Pons (tissue), 1 donor: ENCODE measurements around the gene GRIP2.

Experiments
- DNase-seq: peaks from one replicate; pipeline ENCODE4 v3.0.0-alpha.2; 2016; ENCODE audit warnings: low spot score

GRIP2 gene

DNA sequence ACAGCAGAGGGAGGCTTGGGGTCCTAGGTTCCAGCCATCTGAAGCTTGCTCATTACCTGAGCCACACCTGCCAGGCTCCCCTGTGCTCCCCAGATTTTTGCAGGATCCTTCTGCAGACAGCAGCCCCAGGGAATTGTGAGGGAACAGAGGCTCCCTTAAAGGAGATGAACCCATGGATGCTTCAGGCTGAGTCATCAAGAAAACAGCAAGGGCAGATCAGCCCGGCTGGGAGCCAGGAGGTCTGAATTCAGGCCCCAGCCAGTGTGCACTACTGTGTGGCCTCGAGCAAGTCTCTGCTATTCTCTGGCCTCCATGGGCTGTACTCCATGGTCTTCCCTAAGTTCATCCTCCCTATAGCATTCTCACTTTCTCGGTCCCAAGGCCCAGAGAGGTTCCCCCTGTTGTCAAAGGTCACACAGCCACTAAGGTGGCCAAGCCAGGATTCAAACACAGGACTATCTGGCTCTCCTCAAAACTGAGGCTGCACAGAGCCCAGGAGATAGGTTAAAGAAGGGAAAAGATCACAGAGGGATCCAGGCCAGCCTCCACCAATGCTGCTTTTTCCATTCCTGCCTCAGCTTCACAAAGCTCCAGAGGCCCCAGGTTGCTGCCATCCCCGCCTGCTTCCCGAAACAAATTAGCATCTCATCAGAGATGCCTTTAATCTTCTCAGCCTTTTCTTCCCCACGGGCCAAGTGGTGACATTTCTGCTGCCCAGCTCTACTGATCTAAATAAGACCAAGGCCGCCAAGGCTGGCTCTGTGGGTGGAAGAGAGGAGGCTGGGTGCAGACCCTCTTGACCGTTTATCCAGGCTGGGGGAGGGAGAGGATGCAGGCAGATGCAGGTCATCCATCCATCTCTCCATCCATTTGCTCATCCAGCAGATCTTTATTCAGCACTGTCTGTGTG is 21.2 kb upstream of the GRIP2 start:
- DNase-seq, result no peak

DNA sequence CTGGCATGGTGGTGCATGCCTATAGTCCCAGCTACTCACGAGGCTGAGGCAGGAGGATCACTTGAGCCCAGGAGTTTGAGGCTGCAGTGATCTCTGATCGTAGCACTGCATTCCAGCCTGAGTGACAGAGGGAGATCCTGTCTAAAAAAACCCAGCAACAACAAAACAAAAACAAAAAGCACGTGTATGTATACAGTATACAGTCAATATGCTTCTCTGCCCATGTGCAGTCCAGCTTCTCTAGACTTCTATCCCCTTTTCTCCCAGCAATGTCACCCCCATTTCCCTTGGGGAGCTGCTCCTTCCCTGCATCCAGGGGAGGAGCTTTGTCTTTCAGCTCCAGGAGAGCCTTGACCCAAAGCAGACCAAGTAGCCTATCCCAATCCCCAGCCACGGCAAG is 20.0 kb upstream of the GRIP2 start:
- DNase-seq, result no peak

DNA sequence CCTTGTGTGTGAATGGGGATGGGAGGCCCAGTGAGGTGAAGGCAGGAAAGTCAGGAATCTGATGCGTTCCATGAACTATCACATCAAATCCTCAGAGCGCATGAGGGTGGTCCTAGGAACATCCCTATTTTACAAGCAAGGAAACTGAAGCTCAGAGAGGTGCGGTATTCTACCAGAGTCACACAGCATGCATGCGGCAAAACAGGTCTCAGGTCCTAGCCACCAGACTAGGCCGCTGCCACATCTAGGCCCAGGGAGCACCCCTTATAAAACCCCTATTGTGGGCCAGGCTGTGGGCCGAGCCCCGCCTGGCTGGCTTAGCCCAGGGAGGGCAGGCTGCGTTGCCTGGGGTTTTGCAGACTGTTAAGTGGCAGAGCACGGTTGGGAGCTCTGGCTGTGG is 17.9 kb upstream of the GRIP2 start:
- DNase-seq, result no peak

DNA sequence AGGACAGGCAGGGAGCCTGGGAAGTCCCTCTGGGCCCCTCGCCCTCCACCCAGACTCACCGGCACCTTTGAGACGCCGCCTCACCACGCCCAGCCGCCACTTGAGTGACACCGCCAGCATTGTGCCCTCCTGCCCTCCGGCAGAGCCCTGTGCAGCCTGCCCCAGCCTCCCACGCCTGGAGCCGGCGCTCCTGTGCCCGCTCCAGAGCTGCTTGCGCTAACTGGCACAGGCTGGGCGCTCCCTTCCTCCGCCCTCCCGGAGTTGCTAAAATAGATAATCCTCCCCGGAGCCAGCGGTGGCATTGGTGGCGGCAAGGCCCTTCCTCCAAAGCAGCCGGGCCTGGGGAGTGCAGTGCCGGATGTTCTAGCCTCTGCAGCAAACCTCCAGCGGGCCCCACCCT is 15.7 kb upstream of the GRIP2 start:
- DNase-seq, result no peak

DNA sequence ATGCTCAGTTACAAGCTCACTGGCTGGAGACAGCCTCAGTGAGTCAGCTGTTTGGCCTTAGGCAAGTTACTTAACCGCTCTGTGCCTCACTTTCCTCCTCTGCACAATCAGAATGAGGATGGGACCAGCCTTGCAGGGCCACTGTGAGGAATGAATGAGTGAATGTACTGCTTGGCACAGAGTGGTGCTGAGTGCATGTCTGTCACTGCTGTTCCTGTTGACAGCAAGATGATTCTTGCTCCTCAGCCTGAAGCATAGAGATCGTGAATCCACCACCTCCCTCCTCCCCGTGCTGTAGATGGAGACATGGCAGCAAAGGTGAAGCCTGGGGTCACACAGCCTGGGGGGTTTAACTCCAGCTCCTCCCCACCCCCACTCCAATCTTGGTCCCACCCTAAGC is 14.6 kb upstream of the GRIP2 start:
- DNase-seq, result no peak

DNA sequence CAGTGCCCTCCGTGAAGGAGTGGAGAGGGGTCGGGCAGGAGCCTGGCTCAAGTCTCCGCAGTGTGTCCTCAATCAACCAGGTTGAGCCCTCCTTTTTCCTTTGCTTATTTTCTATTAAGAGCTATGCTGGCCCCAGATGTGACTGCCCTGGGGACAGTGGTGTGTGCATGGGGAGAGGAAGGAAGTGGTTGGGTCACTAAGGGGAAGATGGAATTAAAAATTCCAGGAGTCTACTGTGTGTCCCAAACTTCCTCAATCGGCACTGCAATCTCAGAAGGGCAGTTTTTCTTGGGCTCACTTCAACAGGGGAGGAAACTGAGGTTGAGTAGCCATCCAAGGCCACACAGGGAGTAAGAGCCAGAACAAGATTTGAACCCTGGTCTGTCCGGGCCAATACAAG is 13.7 kb upstream of the GRIP2 start:
- DNase-seq, result no peak

DNA sequence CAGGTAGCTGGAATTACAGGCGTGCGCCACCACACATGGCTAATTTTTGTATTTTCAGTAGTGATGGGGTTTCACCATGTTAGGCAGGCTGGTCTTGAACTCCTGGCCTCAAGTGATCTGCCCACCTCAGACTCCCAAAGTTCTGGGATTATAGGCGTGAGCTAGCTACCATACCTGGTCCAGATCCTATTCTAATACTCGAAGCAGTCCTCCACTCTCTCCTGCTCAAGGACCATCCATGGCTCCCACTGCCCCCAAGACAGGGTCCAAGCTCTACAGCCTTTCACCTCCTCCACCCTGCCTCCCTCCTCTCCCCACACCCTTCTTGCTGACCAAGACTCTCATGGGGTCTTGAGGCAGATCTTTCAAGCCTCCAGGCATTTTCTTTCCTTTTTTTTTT is 12.6 kb upstream of the GRIP2 start:
- DNase-seq, result no peak

DNA sequence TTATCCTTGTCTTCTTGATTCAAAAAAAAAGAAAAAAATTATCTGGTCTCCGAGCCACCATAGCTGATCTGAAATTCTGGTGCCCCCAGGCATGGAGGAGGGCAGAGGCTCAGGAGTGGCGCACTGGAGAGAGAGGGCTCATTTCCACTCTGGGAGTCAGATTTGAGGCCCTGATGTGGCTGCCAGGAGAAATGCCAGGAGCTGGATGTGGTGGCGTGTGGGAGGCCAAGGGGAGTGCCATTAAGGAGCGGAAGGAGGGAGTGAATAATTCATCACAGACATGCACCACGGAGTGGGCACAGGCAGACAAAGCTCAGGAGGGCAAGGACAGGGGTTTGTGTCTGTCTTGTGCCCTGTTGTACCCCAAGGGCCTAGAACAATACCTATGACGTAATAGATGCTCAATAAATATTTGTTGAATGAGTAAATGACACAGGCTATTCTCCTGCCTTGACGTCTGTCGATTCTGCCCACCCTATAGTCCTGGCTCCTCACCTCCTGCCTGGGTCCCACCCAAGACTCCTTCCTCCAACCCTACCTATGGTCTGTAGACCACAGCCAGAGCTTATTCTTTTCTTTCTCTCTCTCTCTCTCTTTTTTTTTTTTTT is 12.0 kb upstream of the GRIP2 start:
- DNase-seq, result no peak

DNA sequence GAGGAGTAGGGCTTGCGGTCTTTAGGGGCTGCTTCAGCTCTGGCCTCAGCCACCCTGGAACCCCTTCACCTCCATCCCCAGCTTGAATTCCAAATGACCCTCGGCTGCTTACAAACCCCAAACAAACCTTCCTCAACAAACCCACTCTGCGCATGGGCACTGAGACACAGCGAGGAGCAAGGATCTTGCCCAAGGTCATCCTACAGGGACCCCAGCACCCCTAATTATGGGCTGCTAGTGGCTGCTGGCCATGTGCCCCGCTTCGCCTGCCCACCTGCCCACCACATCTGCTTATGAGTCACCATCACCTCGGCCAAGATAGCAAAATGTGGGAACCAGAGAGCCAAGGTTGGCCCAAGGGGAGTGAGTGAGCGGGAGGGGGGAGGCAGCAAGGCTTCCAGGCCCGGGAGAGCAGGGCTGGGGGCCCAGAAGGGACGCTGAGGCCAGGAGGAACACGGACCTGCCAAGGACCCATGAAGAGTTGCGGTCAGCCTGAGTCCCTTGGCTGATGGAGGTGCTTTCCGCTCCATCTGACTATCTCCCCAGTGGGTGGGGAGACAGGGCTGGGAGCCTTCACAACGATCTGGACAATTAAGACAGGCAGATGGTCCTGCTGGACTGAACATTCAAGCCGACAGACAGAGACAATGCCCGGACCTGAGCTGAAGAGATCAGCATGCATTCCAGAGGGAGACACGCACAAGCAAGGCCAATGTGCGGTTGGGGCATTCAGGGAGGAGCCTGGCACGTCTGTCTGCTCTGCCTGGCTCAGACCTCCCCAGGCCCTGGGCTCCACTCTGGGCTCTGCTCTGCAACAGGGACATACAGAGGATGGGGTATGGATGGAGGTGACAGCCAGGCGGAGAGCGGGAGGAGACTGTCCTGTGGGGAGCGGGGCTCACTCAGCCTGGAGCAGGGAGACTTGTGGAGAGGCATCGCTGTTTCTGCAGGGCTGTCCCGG is 10.8 kb upstream of the GRIP2 start:
- DNase-seq, result no peak

DNA sequence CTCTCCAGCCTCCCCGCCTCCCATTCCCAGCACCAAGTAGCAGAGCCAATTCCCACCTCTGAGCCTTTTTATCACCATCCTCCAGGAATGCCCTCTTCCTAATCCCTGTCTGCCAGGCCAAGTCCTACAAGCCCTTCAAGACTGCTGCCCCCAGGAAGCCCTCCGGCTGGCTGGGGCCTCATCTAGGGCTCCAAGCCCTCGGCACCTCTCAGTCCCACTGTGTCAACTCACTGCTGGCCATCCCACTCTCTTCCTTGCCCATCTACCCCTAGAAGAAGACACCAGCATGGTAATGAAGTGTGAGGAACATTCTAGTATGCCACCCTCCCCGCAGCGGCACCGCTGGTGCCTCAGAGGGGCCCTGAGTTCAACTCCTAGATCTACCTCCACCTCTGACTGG is 10.0 kb upstream of the GRIP2 start:
- no peak for DNase-seq

DNA sequence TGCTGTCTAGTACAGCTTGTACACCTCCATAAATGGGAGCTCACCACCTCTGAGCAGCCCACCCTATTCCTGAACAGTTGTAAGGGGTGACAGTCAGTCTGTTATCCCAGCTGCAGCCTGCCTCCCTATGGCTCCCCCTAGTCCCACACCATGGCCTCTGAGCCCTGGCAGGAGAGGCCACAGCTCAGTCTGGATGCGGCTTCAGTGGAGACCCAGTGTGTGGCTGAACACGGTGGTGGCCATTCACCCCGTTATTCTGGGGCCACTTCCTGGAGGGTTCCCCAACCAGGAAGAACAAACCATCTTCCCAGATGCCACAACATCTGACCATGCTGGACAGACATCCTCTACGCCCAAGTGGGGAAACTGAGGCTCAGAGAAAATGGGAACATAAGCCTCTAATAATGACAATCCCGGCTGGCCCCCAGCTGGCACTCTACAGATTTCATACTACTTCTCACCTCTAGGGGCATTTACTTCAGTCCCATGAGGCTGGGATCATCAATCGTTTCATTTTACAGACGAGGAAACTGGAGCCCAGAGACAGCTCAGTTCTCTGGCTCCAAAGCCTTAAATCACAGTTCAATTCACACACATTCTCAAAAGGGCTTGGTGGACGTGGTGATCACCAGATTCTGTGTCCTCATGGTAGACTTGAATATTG is 9.2 kb upstream of the GRIP2 start:
- no peak for DNase-seq

DNA sequence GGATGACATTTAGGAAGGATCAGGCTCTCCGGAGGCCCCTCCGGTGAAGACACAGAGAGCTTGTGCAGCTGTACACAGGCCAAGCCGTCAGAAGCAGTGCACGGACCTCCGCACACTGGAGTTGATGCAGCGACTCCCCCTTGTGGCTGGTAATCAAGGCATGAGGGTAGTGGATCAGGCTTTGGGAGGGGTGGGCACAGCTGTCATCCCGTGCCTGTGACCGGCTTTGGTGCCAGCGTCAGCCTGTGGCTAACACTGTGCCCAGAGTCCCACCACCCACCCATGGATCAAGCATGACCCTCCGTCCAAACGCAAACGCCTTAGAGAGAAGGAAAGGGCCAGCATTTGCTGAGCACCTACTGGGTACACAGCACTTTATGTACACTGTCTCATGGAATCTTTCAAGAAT is 8.2 kb upstream of the GRIP2 start:
- peak; percentile 41 for DNase-seq

DNA sequence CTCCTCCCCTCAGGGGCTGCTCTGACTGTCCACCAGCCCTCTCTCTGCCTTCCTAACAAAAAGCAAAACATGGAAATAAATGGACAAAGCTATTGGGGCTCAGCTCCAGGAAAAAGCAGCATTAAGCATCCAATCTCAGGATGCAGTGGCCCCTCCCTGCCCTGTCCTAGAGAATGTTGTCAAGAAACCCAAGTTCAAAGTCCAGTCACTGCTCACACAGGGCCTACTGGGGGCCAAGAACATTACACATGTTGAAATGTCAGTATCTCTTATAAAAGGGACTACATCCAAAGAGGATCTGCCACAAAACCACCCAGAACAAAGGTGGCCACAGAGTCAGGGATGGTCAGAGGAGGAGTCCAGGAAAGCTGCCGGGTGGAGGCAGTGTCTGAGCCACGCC is 7.6 kb upstream of the GRIP2 start:
- DNase-seq, result no peak

DNA sequence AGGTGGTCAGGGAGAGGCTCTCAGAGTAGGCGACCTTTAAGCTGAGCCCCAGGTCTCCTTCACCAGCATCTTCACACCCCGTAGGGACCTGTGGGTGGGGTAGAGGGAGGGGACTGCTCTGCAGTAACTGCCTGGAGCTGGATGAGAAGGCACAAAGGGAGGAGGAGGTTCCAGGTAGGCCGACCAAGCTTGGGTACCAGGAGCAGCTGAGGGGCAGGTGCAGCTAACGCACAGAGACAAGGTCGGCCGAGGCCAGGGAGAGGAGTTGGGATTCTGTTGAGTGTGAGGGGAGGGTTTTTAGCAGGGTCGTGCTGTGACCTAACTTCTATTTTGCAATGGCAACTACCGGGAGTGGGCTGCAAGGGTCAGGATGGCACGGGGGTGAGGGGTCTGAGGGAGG is 5.9 kb upstream of the GRIP2 start:
- no peak for DNase-seq

DNA sequence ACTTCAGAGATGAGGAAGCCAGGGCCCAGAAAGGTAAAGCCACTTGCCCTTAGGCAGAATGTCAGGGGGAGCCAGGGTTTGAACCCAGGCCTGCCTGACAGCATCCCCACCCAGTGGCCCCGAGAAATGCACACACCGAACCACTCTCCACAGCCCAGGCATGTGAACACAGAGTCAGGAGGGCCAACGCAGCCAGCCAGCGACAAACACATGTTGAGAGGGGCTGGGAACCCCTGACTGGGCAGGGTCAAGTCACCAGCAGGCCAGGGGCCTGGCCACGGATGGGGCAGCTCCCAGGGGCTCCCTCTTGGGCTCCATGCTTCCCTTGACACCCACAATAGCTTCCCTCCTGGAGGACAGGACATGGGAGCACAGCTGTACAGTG is 5.1 kb upstream of the GRIP2 start:
- DNase-seq, result no peak

DNA sequence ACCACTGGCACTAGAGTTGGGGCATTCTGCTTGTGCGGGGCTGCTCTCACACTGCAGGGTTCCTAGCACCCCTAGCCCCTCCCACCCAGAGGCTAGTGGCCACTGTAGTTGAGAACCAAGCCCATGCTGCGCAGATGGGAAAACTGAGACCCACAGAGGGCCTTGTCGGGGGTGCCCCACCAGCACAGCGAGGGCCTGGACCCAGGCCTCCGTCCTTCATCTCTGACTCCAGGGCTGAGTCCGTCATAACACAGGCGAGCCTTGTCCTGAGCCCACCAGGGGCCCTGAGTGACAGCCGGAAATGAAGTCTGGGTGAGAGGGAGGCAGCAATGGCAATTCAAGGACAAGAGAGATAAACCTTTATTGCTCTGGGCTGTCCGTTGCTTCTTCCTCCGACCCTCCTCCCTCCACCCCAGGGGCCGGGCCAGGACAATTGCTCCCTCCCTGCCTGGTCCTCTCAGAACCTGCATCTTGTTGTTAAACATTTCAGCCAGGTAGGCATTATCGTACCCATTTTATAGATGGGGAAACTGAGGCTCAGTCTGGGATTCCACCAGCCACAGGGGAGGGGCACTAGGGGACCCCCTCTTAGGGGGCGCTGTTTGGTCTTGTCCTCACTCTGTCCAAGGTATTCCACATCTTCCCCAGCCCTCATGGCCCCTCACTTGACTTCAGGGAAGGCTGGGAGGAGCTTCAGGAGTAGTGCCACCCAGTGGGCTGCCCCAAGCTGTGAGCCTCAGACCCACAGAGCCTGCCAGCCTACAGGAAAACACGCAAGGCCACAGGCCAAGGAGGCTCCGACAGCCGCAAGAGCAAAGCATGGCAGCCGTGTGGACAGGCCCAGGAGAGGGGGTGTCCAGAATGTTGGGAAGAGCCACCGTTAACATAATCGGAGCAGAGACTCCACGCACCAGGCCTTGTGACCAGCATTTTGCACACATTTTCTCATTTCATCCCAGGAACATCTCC is 4.4 kb upstream of the GRIP2 start:
- no peak for DNase-seq

DNA sequence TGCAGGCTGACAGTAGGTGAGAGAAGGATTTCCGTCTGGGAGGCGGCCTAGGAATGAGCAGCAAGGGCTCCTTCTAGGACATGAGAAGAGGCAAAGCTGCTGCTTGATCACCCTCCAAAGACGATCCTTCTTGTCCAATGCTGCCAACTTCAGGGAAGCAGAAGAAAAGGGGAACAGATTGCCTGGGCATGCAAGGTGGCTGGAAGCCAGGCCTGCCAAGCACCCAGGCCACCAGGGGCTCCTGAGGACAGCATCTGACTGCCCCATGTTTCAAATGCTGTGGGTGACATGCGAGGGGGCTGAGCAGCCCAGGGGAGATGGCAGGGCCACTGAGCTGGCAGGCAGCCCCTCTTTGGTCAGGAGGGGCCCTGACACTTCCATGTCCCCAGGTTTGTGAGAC is 3.3 kb upstream of the GRIP2 start:
- peak; percentile 22 for DNase-seq

DNA sequence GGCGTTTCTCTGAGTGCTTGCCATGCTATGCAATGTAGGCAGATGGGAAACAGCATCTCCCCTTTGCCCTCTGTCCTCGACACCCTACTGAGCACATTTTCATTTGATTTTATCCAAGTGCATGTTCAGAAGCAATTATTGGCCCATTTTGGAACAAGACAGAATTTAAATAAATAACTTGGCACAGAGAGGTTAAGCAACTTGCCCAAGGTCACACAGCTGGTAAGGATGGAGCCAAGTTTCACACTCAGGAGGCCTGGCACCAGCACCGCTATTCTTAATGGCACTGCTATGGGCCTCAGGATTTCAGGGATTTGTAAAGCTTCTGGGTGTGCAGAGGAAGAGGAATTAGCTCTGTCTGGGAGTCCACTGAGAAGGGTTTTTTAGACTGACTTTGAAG is 2.5 kb upstream of the GRIP2 start:
- DNase-seq, result no peak

DNA sequence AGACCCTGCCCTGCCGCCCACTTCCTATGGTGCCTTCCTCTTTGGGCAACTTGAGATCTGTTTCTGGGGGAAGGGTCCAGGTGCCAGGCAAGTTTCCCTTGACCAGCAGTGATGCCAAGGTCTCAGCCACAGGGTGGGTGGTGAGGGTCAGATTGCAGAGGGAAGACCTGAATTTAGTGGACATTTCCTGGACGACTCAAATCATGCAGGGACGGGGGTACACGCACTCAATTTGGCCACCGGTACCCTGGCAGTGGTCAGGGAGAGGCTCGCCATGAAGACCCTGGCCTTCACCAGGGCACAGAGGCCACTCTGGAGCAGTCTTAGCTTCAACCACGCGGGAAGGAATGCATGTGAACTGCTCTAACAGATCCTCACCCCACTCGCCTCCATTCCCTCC is 1.5 kb upstream of the GRIP2 start:
- no peak for DNase-seq

DNA sequence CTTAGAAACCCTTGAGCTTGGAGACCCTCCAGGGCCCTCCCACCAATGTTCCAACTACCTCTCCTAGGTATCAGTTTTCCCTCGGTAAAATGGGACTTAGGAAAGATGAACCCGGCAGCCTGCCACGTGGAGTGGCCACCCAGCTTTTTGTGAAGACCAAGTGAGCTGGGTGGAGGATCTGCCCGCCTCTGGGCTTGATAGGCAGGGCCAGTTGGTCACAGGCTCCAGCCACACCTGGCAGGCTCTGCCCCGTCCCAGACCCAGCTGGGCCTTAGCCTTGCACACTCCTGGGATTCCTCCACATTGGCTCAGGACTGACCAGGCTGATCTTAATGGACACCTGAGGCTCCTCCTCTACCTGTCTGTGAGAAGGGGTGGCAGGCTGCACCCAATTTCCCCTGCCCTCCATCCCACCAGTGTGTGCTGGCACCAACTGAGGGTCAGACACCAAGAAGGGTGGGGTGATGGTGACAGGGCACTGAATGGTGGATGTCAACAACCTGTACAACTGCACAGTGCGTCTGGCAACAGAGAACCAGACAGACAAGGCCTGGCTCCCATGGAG is 761 bp upstream of the GRIP2 start:
- DNase-seq, result no peak

DNA sequence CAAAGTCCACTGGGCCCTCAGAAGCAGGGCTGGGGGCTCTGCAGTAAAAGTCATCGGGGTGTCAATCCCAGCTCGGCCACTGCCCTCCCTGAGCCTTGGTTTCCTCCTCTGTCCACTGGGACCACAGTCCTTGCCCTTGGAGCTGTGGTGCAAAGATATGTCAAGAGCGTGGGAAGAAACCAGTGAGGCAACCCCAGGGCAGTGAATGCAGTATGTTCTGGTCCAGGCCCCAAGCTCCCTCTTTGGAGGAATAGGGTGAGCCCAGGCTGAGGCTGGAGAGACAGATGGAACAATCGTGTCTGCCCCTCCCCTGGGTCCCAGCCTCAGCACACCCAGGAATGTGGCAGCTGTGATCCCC is 779 bp downstream of the GRIP2 start:
- no peak for DNase-seq
